Astrocyte of the hippocampus (primary cell): ENCODE data around the gene KAT5.
"Not testable (repeated sequence)": the region's sequence is repeated elsewhere in the genome, so short reads cannot be mapped to it uniquely, and the experiment has no call there.

Experiments used
- DNase-seq: peaks from one replicate; pipeline ENCODE4 v3.0.0; 2011; ENCODE audit warnings: low read depth, low spot score

The KAT5 gene

DNA sequence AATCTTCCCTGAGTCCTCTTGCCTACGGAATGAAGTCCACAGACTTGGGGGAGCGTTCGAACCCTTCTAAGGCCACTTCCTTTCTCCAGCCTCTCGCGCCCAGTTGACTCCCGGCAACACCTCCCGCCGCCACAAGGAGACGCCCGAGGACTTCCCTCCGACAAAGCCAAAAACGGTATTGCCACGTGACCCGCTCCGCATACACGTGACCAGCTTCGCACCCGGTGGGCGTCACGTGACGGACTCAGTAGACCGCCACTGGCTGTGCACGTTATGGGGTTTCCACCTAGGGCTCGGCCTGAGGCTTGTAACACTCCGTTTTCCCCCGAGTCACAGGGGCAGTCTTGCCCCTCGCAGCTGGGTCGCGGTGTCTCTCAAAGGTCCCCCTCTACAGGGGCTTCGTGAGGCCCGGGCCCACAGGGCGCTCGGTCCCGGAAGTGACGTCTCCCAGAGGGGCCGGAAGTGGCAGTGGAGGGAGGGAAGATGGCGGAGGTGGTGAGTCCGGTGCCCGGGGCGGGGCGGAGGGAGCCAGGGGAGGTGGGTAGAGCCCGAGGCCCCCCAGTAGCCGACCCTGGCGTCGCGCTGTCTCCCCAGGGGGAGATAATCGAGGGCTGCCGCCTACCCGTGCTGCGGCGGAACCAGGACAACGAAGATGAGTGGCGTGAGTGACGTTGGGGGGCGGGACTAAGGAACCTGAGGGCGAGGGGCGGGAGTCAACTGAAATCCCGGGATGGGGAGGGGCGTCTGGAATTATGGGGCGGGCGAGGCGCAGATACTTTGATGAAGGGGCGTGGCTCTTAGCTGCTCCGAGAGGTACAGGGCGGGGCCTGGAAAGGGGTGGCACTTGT is at the start of gene KAT5:
Gene KAT5 (plus strand): TSS at position 468 of the 848 bp plus-strand sequence. CDS start 16 bp downstream, at position 484.
- peak; percentile 99 for DNase-seq

GRCh38 chr11:65662799-65663638 is 49.0 kb upstream of the KAT5 start, which contains the start of gene RELA:
Gene RELA, minus strand, starts transcription at chr11:65662916. Its CDS starts 84 bp downstream, at chr11:65662832.
- peak; percentile 98 for DNase-seq

DNA sequence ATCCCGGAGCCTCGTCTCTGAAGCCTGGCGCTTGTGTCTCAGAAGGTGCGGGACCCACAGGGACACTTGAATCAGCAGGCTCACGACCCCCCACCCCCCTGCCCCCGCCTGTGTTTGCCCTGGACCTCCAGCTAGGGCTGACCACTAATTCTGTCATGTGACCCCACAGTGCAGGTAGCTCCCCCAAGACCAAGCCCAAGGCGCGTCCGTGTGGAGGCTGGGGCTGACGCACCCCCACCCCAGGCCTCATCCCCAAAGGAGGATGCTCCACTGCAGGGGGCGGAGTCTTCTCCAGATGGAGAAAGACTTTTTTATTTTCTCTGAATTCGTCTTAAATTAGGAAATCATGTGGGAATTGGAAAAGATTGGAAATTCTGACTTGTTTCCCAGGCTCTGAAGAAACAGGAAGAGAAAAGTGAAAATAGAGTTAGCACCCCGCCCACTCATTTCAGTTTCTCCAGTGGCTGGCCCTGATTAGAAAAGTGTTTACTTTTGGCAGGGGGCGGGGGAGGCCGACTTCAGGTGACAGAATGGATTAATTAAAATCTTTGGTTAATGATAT is 48.3 kb upstream of the KAT5 start:
- peak; percentile 54 for DNase-seq

DNA sequence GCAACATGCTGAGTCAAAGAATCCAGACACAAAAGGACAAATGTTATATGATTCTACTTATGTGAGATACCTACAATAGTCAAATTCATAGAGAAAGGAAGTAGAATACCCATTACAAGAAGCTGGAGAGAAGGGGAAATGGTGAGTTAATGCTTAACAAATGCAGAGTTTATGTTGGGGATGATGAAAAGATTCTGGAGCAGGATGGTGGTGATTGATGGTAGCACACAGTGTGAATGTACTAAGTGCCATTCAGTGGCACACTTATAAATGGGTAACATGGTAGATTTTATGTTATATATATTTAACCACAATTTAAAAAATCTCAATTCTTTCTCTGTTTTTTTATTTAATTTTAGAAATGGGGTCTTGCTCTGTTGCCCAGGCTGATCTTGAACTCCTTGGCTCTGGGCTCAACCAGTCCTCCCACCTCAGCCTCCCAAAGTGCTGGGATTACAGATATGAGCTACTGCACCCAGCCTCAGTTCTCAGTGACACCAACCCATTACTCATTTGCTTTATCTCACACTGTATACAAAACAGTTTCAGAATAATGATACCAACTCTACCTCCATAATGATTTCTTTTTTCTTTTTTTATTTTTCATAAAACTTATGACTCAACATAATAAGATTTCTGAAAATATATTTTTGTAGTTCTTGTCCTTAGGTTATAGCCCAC is 39.7 kb upstream of the KAT5 start:
- DNase-seq: no peak

DNA sequence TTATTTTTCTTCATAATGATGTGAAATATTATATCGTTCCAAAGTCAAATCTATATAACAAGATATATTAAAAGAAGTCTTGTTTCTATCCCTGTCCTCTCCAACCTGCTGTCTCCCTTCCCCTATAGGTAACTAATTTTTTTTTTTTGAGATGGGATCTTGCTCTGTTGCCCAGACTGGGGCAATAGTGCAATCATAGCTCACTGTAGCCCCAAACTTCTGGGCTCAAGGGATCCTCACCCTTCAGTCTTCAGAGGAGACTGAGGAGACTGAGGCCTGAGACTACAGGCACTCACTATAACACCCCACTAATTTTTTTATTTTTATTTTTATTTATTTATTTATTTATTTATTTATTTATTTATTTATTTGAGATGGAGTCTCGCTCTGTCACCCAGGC is 39.1 kb upstream of the KAT5 start:
- no peak for DNase-seq

- no peak for DNase-seq
These were observed 31.8 kb upstream of the KAT5 start for GRCh38 chr11:65680192-65680743.

DNA sequence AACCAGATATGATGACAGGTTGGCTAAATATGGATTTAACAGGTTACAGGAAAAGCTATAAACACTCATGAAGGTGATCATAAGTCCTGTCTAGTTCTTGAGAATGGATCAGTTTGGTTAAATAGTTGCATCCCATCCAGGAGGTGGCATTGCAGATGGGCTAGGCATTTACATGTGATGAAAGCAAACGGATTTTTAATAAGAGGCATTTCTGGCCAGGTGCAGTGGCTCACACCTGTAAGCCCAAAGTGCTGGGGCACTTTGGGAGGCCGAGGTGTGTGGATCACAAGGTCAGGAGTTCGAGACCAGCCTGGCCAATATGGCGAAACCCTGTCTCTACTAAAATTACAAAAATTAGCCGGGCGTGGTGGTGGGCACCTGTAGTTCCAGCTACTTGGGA is 28.6 kb upstream of the KAT5 start:
- DNase-seq: not testable (repeated sequence)

DNA sequence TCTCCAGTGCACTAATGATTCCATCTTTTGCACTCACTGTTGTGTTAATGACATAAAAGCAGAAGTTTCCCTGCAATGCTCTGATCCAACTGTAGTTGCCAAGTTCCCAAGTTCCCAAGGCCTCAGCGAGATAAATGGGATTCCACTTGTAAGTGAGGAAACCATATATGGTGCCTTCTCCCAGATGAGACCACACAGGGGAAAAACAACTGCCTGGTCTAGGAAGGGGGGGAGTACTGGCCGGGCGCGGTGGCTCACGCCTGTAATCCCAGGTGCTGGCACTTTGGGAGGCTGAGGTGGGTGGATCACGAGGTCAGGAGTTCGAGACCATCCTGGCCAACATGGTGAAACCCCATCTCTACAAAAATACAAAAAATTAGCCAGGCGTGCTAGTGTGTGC is 26.1 kb upstream of the KAT5 start:
- no peak for DNase-seq

DNA sequence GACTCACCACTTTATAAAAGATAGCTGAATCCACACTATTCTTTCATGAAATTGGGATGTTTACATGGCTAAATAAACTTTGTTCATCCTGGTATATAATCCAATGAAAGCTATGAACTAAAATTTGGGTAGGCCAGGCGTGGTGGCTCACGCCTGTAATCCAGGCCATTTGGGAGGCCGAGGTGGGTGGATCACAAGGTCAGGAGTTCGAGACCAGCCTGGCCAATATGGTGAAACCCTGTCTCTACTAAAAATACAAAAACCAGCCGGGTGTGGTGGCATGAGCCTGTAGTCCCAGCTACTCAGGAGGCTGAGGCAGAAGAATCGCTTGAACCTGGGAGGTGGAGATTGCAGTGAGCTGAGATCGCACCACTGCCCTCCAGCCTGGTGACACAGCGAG is 20.2 kb upstream of the KAT5 start:
- not testable (repeated sequence) for DNase-seq

DNA sequence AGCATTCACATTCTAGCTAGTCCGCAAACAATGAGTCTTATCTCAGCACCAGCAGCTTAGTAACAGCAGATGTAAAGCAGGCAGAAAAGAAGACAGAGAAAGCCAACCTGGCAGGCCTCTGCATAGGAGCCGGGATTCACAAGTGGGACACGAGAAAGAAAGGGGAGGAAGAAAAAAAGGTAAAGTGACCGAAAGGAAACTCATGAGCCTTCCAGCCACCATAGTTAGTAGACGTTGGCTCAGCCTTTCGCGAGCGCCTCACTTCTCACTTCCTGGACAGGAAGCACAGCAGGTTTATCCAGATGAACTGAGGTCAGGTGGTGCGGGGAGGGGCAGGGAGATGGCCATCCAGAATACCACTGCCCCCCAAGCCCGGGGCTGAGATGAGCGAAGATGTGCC is 19.7 kb upstream of the KAT5 start:
- DNase-seq: no peak

DNA sequence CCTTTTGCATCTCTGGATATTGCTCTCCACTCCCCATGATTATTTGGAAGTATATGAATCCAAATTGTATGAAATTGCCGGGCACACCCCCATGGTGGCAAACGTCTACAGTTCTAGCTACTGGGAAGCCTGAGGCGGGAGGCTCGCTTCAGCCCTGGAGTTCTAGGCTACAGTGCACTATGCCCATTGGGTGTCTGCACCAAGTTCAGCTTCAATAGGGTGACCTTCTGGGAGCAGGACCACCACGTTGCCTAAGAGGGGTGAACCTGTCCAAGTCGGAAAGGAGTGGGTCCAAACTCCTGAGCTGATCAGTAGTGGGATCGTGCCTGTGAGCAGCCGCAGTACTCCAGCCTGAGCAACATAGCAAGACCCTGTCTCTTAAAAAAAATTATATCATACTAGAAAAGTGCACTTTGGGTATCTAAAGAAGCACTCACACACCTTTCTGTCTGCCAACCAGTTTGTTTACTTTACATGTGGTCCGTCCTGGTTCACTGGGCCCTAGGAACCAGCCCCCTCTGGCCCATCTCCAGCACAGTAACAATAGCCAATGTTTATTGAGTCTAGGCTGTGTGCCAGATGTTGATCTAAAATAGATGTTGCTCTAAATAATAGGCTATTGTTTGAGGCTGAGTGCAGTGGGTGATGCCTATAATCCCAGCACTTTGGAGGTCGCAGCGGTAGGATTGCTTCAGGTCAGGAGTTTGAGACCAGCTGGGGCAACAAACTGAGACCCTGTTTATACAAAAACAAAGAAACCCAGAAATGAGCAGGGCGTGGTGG is 16.4 kb upstream of the KAT5 start:
- peak; percentile 18 for DNase-seq

DNA sequence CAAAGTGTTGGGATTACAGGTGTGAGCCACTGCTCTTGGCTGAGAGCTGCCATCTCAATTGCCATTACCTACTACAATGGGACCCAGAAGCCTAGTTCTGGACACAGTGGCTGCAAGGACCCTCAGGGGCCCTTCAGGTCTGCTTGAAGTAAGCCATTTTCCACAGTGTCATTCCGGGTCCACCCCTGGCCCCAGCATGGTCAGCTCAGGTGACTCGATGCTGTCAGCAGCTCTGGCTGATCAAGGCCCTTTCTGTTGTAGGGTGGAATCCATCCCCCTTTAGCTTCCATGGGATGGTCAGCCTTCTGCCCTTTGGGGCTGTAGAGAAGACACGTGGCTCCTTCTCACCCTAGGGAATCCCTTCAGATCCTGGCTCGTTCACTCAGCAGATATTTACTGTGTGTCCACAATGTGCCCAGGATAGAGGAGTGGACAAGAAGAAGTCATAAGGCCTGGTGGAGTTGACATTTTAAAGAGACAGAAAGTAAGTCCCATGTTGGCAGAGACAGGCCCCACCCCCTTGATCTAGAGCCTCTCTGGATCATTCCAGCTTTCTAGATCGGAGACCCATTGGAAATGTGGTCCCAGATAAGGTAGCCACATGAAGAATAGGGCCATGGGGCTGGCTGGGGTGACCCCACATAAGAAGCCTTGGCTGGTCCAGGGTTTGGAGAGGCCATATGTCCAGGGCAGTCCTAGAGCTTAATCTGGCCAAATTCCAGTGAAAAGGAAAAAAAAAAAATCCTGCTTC is 15.1 kb upstream of the KAT5 start:
- DNase-seq: no peak

DNA sequence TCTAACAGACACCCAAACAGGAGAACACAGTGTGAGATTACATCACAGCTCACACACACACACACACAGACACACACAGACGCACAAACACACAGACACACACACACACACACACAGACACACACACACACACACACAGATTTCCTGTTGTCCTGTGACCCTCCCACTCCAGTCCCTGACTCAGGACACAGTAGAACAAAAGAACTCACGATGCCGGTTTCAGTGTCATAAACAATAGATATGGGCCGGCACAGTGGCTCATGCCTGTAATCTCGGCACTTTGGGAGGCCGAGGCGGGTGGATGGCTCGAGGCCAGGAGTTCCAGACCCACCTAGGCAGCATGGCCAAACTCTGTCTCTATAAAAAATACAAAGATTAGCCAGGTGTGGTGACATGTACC is 13.8 kb upstream of the KAT5 start:
- no peak for DNase-seq

DNA sequence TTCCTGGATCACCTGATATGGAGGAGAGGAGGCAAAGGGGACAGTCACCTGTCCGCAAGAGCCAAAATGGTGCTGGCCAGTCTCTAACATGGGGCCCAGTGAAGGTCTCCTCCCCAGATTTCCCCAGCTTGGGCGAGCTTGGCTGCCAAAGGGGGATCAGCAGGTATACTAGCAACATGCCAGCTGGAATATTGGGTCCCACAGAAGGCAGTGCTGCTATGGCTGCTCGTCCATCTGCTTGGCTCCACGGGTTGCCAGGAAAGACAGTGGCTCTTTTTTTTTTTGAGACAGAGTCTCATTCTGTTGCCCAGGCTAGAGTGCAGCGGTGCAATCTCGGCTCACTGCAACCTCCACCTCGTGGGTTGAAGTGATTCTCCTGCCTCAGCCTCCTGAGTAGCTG is 12.7 kb upstream of the KAT5 start:
- no peak for DNase-seq

DNA sequence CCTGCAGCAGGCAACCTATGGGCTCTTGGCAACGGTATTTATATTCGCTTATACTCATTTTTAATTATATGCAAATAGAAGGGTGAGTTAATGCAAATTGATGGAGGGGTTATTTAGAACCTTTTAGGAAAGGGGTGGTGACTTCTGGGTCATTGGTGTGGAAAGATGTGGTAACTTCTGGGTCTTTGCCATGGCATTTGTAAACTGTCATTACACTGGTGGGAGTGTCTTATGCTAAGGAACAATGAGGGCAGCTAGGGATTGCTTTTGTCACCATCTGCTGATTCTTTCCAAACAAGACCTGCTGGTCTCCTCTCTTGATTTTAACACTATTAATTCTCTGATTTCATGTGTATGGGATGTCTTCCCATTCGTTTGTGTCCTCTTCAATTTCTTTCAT is 11.7 kb upstream of the KAT5 start:
- no peak for DNase-seq

DNA sequence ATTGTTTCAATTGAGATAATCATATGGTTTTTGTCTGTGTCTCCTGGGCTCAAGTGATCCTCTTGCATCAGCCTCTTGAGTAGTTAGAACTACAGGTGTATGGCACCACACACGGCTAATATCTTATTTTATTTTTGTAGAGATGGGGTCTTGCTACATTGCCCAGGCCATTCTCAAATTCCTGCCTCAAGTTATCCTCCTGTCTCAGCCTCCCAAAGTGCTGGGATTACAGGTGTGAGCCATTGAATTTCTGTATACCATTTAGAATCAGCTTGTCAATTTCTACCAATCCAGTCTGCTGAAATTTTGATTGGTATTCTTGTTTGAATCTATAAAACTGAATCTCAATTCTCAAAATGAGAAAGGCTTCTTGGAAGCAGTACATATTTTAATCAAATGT is 10.4 kb upstream of the KAT5 start:
- DNase-seq: no peak

DNA sequence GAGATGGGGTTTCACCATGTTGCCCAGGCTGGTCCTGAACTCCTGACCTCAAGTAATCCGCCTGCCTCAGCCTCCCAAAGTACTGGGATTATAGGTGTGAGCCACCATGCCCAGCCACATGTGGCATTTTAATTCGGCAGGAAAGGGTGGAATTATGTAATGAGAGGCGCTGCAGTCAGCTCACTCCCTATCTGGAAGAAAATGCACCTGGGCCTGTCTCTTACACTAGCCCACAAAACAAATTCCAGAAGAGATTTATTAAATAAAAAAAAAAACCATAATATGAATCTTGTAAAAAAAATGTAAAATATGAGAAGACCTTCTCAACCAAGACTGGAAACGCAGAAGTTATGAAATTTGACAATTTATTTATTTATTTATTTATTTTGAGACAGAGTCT is 8.2 kb upstream of the KAT5 start:
- no peak for DNase-seq

GRCh38 chr11:65706303-65706763 is 5.7 kb upstream of the KAT5 start:
- DNase-seq: peak; percentile 59

GRCh38 chr11:65707002-65707401 is 5.0 kb upstream of the KAT5 start:
- not testable (repeated sequence) for DNase-seq

DNA sequence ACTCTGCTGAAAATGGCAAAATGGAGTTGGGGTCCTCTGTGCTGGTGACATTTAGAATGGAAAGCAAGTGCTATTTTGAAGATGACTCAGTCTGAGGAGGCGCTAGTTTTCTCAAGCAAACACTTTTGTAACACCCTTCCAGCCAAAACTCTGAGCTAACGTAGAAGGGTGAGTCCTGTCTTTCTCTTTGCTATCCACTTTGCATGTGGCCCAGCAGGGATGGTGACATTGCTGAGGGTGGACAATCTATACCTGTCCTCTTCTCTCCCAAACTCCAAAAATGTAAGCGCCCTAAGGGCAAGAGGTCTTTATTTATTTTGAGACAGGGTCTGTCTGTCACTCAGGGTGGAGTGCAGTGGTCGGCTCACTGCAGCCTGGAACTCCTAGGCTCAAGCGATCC is 3.6 kb upstream of the KAT5 start:
- no peak for DNase-seq
